IPS-20b (cell line): ENCODE measurements around the gene CCDC85C.

Experiments used
- H3K27ac ChIP-seq: one replicate; pipeline ENCODE4 v1.5.1; 2013; ENCODE audit warnings: low read length
- H3K27me3 ChIP-seq: 2 replicates; pipeline ENCODE4 v1.6.1; 2013; ENCODE audit warnings: mild to moderate bottlenecking, low read length, inconsistent platforms; ENCODE audit not compliant: insufficient read depth
- H3K36me3 ChIP-seq: 2 replicates; pipeline ENCODE4 v1.6.1; 2013; ENCODE audit warnings: low read depth, mild to moderate bottlenecking, inconsistent platforms, low read length, moderate library complexity; ENCODE audit not compliant: insufficient read depth
- H3K4me1 ChIP-seq: 2 replicates; pipeline ENCODE4 v1.6.1; 2013; ENCODE audit warnings: mild to moderate bottlenecking, control low read depth, inconsistent platforms, low read length, moderate library complexity; ENCODE audit not compliant: insufficient read depth
- H3K4me3 ChIP-seq: 2 replicates; pipeline ENCODE4 v1.5.1; 2013; ENCODE audit warnings: mild to moderate bottlenecking, low read length, inconsistent platforms
- H3K9ac ChIP-seq: 2 replicates; pipeline ENCODE4 v1.6.1; 2013; ENCODE audit warnings: low read depth, mild to moderate bottlenecking, inconsistent platforms, low read length, moderate library complexity
- H3K9me3 ChIP-seq: 2 replicates; pipeline ENCODE4 v1.6.1; 2013; ENCODE audit warnings: mild to moderate bottlenecking, low read depth, low read length, inconsistent platforms; ENCODE audit not compliant: insufficient read depth

Gene CCDC85C

DNA sequence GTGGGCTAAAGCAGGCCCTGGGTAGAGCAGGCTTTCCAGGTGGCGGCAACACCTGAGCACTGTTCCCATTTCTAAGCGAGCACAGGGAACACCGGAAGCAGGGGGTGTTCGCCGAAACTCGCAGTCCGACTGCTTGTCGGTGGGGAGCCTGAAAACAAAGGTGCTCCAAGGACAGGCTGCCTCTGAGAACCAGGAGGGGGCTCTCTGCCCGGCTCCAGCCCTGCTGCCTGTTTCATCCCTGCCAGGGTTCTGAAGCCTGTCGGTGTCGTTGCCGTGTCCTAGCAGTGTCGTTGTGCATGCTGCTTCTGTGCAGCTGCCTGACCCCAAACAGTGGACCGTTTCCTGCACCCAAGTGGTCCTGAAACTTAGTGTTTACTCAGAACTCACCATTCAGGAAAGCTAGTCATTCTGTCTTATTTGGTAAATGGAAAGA lies 101.0 kb downstream of the CCDC85C start:
- Histone ChIP-seq H3K4me1 (peaks cover 12% of the 10 kb centered on the region; the same call in 1 of the 2 replicates), H3K4me3 (no peak overlapping the region), H3K36me3 (peaks cover 87% of the 10 kb centered on the region), H3K27me3 (no peaks in the 10 kb centered on the region), H3K27ac (no peak overlapping the region), H3K9me3 (no peaks in the 10 kb centered on the region), H3K9ac (peak overlapping the region; percentile 18; the same call in 1 of the 2 replicates)

DNA sequence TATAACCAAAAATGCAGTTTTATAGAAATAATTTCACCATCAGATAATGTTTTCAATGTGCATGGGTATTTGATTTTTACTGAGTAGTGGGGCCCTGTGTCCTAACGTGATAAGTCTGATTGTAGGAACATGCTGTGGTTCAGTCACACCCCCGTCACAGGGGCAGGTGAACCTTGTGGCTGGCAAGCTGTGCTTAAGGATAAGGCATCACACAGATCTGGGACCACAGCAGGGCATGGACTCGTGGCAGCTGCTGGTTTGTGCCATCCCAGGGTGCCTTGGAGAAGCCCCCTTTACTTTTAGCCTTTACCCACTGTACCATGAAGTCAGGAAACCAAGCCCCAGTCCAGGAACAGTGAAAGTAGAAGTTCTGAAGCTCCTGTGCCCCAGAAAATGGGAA lies 106.1 kb downstream of the CCDC85C start:
- no peak overlapping the region for H3K27ac ChIP-seq
- H3K9me3 ChIP-seq: no peaks in the 10 kb centered on the region
- H3K4me1 ChIP-seq: peaks cover 5% of the 10 kb centered on the region; the same call in 1 of the 2 replicates
- H3K9ac ChIP-seq: no peak overlapping the region
- H3K27me3 ChIP-seq: no peaks in the 10 kb centered on the region
- peaks cover 81% of the 10 kb centered on the region for H3K36me3 ChIP-seq
- no peak overlapping the region for H3K4me3 ChIP-seq

DNA sequence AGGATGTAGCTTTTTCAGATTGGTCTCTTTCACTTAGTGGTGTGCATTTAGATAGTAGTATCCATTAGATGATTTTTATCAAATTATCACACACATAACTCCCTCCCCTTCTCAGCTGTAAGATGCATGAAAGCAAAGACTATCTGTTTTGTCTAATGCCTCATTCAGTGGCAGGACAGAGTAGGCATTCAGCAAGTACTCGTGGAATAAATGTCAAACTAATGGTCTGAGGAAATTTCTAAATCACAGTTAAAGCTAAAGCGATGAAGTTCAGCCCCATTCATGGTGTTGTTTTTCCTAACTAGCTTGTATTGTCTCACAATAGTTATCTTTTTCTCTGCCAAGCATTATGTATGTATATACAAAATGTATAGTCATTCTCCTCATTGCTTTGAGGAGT lies 106.7 kb downstream of the CCDC85C start:
- H3K4me3 ChIP-seq: no peak overlapping the region
- H3K4me1 ChIP-seq: peaks cover 2% of the 10 kb centered on the region; the same call in 1 of the 2 replicates
- no peak overlapping the region for H3K9ac ChIP-seq
- H3K27ac ChIP-seq: no peak overlapping the region
- no peaks in the 10 kb centered on the region for H3K9me3 ChIP-seq
- H3K27me3 ChIP-seq: no peaks in the 10 kb centered on the region
- H3K36me3 ChIP-seq: peaks cover 81% of the 10 kb centered on the region

DNA sequence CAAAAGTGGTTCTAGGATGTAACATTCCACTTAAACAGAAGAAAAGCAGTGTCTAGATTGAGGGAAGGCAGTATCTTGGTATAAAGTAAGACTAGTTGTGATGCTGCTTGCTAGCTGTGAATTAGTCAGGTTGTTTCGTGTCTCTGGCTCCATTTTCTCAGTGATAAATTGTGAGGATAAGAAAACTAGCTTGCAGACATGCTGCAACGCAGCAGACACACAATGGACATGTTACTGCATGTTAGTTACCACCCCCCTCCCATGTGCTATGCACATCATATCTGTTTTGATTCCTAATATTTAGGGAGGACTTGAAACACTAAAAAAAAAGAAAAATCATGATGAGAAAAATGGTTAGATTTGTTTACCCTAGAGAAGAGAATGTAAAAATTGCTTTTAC lies 119.9 kb downstream of the CCDC85C start:
- Histone ChIP-seq H3K4me3 (no peak overlapping the region), H3K27me3 (no peaks in the 10 kb centered on the region), H3K9ac (no peak overlapping the region), H3K4me1 (peaks cover 10% of the 10 kb centered on the region), H3K27ac (no peak overlapping the region), H3K9me3 (no peaks in the 10 kb centered on the region), H3K36me3 (no peaks in the 10 kb centered on the region)

DNA sequence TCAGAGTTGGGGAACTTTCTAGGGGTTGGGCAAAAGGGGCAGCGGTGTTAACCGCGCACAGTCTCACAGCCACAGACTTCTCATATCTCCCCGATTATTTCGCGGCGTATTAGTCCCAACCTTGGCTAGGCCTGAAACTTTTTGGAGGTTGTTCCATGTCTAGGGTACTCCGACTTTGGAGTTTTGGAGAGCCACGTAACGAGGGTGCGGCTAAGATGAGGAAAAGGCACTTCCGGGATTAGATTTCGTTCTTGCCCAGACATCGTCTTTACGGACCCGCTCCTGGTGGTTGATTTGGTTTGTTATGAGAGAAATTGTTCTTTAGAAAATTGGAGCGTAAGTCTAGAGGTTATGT lies 122.3 kb downstream of the CCDC85C start:
- no peaks in the 10 kb centered on the region for H3K36me3 ChIP-seq
- peak overlapping the region; percentile 83 for H3K9ac ChIP-seq
- H3K4me1 ChIP-seq: peaks cover 13% of the 10 kb centered on the region
- H3K27ac ChIP-seq: peak overlapping the region; percentile 61
- H3K9me3 ChIP-seq: no peaks in the 10 kb centered on the region
- H3K27me3 ChIP-seq: no peaks in the 10 kb centered on the region
- H3K4me3 ChIP-seq: peak overlapping the region; percentile 97

DNA sequence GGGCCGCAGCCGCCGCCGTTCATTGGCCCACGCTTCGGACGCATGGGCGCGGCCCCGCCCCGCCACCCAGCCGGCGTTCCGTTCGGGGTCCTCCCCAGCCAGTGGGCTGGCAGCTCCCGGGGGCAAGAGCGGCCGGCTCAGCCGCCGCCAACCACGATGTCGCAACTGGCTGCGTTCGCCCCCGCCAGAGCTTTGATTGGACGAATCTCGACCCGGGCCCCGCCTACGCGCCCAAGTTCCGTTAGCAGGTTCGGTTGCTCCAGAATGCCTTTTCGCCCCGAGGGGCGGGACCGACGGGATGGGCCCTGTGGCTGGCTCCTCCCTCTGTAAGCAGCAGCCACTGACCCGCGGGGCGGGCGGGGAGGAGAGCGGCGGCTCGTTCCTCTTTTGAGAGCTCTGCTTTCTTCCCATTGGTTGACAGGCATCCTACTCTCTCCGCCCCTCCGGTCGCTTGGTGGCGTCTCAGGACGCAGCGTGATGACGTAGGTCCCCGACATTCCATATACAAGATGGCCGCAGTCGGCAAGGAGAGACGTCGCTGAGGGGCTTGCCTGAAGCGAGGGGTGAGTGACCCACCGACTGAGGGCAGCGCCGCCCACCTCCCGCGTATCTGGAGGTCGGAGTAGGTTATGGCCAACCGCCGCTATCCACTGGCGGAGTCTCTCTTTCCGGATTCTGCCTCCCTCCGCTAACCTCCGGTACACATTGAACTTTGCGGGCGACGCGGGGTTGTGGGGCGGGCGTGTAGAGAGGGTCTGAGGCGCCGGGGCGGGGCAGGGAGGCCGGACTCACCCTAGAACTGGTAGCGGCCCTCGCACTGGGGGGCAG lies 122.9 kb downstream of the CCDC85C start, which contains the start of gene CCNK:
TSS of gene CCNK (plus strand) at position 493 of the 828 bp plus-strand sequence. CDS start 11,269 bp downstream, outside the sequence.
- Histone ChIP-seq H3K27me3 (no peaks in the 10 kb centered on the region), H3K4me1 (peaks cover 13% of the 10 kb centered on the region), H3K9ac (peak within 1 kb of the TSS; percentile 83), H3K27ac (peak within 1 kb of the TSS; percentile 61), H3K36me3 (no peaks in the 10 kb centered on the region), H3K4me3 (peak within 1 kb of the TSS; percentile 97), H3K9me3 (no peaks in the 10 kb centered on the region)

DNA sequence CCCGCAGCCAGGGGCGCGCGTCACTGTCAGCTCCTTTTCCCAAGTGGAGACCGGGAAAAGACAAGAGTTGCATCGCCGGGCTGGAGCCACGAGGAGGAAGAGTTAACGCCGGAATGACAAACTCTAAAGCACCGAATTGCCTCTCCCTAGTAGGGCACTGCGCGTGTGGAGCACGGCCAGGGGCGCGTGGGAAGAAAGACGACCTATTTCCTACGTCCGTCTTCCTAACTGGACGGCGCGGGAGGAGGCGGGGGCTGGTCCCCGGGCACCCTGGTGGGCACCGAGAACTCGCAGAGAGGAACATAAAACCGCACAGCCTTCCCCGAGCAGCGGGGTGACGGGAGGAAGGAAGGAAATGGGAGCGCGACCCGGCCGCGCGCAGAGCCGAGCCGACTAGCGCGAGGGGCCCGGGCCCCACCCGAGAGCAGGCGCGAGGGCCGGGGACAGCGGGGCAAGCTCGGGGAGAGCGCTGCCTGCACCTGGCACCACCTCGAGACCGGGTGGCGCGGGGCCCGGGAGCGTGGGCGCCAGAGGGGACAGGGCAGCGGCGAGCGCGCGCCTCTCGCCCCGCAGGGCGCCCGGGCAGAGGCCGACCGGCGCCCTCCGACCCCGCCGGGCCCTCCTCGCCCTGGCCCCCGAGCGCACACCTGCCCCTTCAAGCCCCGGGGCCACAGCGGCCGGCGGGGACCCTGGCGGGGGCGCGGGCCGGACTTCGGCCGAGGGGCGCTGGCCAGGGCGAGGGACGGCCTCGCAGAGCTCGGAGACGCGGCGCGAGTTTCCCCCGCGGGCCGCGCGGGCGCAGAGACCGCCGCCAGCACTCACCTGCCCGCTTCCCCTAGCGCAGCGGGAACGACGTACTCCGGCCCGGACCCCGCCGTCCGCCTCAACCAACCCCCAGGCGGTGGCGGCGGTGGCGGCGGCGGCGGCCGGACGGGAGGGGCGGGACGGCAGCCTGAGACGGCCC lies 123.8 kb downstream of the CCDC85C start, which contains the start of gene SETD3:
TSS of gene SETD3 (minus strand) at position 954 of the 964 bp plus-strand sequence. CDS start 15,054 bp downstream, outside the sequence.
- Histone ChIP-seq H3K9ac (peak within 1 kb of the TSS; percentile 83), H3K9me3 (no peaks in the 10 kb centered on the region), H3K4me1 (peaks cover 17% of the 10 kb centered on the region), H3K27ac (peak within 1 kb of the TSS; percentile 61), H3K4me3 (peak within 1 kb of the TSS; percentile 97), H3K36me3 (no peaks in the 10 kb centered on the region), H3K27me3 (no peaks in the 10 kb centered on the region)

DNA sequence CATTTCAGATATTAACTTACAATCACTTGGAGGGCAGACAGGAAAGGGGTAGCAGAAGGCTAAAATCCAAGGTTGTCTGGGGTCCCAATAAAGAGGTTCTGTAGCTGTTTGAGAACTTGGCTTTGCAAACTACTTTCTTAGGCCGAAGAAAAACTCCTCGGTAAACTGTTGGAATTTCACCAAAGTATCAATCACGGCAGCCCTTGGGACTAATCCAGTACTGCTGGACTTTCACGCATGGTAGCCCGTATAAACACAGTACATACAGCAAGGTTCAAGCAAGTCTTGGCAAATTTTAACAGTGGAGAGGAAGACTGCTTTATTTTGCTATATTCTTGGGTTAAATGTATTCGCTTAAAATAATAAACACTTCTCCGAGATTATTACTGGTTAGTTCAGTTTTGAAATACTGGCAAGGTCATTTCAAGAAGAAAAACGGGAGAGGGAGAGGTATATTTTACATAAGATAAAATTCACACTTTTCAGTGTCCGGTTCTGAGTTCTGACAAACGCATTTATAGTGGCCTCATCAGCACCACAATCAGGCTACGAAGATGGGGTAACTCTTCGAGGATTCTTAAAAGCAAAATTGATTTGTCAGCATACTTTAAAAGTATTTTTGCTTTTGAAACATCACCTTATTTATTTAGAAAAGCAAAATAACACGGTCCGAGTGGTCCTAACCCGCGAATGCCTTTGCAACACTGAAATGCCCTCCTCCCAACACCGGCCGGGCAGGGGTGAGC lies 124.7 kb downstream of the CCDC85C start:
- Histone ChIP-seq H3K27me3 (no peaks in the 10 kb centered on the region), H3K36me3 (no peaks in the 10 kb centered on the region), H3K27ac (no peak overlapping the region), H3K4me3 (peak overlapping the region; percentile 82), H3K9ac (peak overlapping the region; percentile 63; the same call in 1 of the 2 replicates), H3K9me3 (no peaks in the 10 kb centered on the region), H3K4me1 (peaks cover 21% of the 10 kb centered on the region)

DNA sequence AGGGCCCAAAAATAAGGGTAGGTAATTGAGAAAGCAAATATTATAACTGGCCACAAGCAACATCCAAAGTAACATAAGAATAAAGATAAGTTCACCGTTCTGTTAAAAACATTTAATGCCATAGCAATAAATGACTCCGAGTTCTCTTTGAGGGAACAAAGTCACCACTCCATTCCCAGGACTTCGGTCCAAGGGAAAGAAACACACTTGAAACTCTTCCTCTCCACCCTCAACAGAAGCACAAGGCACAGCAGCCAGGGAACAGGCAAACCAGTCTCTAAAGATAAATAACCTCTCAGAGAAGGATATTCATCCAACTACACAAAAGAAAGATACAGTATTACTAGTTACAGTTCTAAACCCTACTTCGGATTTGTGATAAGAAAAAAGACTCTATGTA lies 125.9 kb downstream of the CCDC85C start:
- H3K27ac ChIP-seq: no peak overlapping the region
- H3K9me3 ChIP-seq: no peaks in the 10 kb centered on the region
- no peaks in the 10 kb centered on the region for H3K27me3 ChIP-seq
- peaks cover 21% of the 10 kb centered on the region for H3K4me1 ChIP-seq
- H3K36me3 ChIP-seq: no peaks in the 10 kb centered on the region
- H3K9ac ChIP-seq: no peak overlapping the region
- H3K4me3 ChIP-seq: no peak overlapping the region

DNA sequence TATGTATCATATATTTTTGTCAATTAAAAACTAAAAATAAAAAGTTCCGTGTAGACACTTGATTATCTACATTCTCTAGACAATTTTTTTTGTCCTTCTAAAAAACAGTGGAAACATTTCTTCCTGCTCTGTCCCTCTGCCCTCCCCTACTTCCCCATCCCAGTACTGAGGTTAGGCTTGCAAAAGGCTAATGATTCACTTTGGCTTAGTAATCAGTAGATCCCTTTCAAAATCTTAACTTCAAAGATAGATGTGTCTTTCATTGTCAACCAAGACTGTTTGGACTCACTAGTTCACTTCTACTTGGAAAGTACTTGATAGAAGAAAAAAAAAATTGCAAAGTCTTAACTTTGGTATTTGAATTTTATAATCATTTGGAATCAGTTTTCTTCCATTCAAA lies 127.1 kb downstream of the CCDC85C start:
- Histone ChIP-seq H3K9ac (no peak overlapping the region), H3K27me3 (no peaks in the 10 kb centered on the region), H3K4me3 (no peak overlapping the region), H3K36me3 (no peaks in the 10 kb centered on the region), H3K27ac (no peak overlapping the region), H3K9me3 (no peaks in the 10 kb centered on the region), H3K4me1 (peaks cover 14% of the 10 kb centered on the region)

DNA sequence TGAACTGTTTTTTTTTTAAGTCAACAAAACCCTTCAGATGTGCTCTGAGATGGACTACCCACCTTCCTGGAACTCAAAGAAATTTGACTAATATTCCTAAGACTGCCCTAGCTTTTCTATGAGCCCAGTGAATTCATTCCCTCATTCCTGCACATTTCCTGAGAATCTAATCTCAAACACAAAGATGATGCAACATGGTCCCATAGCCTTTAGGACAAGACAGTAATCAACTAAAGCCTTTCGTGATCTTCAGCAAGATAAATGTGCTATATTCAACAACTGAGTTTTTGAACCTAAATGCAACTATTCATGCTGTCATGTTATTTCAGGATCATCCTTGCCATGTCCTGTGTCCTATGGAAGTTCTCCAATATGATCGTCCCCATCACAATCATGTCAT lies 128.3 kb downstream of the CCDC85C start:
- Histone ChIP-seq H3K9ac (no peak overlapping the region), H3K27me3 (no peaks in the 10 kb centered on the region), H3K27ac (no peak overlapping the region), H3K4me3 (no peak overlapping the region), H3K4me1 (peaks cover 14% of the 10 kb centered on the region), H3K36me3 (no peaks in the 10 kb centered on the region), H3K9me3 (no peaks in the 10 kb centered on the region)
